HUDEP-2 (cell line): ENCODE data around the gene GALNT4.

Source experiments
- DNase-seq, 76 experiments: peaks; one replicate each; lab custom pipeline; 2025; ENCODE audit not compliant: unreplicated experiment in 76 of 76; lab: John Stamatoyannopoulos, UW

GALNT4 gene

GRCh38 chr12:89497005-89497404, 27.6 kb downstream of the GALNT4 start:
- DNase-seq: no peak

GRCh38 chr12:89494411-89495231, 30.0 kb downstream of the GALNT4 start:
- no peak for DNase-seq

- DNase-seq: no peak
These were observed 30.8 kb downstream of the GALNT4 start for GRCh38 chr12:89493670-89494302.

- no peak for DNase-seq
These were observed 31.7 kb downstream of the GALNT4 start for GRCh38 chr12:89492883-89493282.

- DNase-seq: no peak
These were observed 33.7 kb downstream of the GALNT4 start for GRCh38 chr12:89490922-89491321.

GRCh38 chr12:89486264-89486663, 38.3 kb downstream of the GALNT4 start:
- DNase-seq: no peak

- no peak for DNase-seq
These were observed 40.1 kb downstream of the GALNT4 start for GRCh38 chr12:89484470-89484869.

- no peak for DNase-seq
These were observed 43.2 kb downstream of the GALNT4 start for GRCh38 chr12:89481213-89481914.

- no peak for DNase-seq
These were observed 44.6 kb downstream of the GALNT4 start for GRCh38 chr12:89479982-89480381.

- no peak for DNase-seq
These were observed 46.8 kb downstream of the GALNT4 start for GRCh38 chr12:89477633-89478279.

GRCh38 chr12:89476904-89477595, 47.5 kb downstream of the GALNT4 start:
- DNase-seq: no peak

- DNase-seq: no peak
These were observed 48.4 kb downstream of the GALNT4 start for GRCh38 chr12:89476232-89476631.

GRCh38 chr12:89475203-89475990, 49.2 kb downstream of the GALNT4 start:
- DNase-seq: no peak

GRCh38 chr12:89474615-89475014, 50.0 kb downstream of the GALNT4 start:
- DNase-seq: no peak
